Stomach smooth muscle (tissue), 2 donors: ENCODE data around the gene CDY2A.
"Not testable (repeated sequence)": the region's sequence is repeated elsewhere in the genome, so short reads cannot be mapped to it uniquely, and the experiment has no call there.

Experiments used
- H3K27ac ChIP-seq: one replicate; pipeline ENCODE4 v1.7.0; 2013; ENCODE audit warnings: mild to moderate bottlenecking, low read length, inconsistent platforms
- H3K27me3 ChIP-seq, 2 donors: one replicate each; pipeline ENCODE4 v1.7.0; 2013; ENCODE audit warnings: low read length in 2 of 2; ENCODE audit not compliant: insufficient read depth in 2 of 2, control insufficient read depth in 1 of 2
- H3K36me3 ChIP-seq, 2 donors: one replicate each; pipeline ENCODE4 v1.7.0; 2013; ENCODE audit warnings: low read length in 2 of 2; ENCODE audit not compliant: control insufficient read depth in 2 of 2, insufficient read depth in 2 of 2
- H3K4me1 ChIP-seq: one replicate; pipeline ENCODE4 v1.7.0; 2013; ENCODE audit warnings: low read length; ENCODE audit not compliant: control insufficient read depth, insufficient read depth
- H3K4me3 ChIP-seq, 2 donors: one replicate each; pipeline ENCODE4 v1.7.0; 2013; ENCODE audit warnings: low read length in 2 of 2
- H3K9ac ChIP-seq, 2 donors: one replicate each; pipeline ENCODE4 v1.7.0; 2013; ENCODE audit warnings: low read length in 2 of 2, mild to moderate bottlenecking in 1 of 2
- H3K9me3 ChIP-seq, 2 donors: one replicate each; pipeline ENCODE4 v1.7.0; 2013; ENCODE audit warnings: low read length in 2 of 2; ENCODE audit not compliant: control insufficient read depth in 2 of 2
- donor health status: healthy.
- donor health status: Pancreatic carcinoma.

CDY2A gene

DNA sequence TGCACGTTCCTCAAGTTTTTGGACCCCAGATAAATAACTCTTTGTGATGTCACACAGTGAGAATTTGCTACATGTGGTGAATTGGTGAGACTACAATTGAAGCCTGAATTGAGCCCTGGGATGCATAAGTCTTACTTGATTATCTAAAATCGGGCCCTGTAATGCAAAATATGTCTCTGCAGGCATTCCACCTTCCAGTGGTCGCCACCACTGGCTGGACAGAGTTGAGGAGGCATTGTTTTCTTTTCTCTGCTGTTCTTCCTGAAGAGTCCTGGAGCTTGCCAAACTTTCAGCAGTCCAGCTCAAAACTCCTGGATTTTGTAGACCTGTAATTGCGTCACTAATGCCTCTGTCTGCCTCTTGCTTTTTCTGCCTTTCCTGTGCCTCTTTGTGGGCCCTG lies 23.5 kb downstream of the CDY2A start:
- not testable (repeated sequence) for H3K27ac ChIP-seq, H3K36me3 ChIP-seq, H3K27me3 ChIP-seq, H3K4me1 ChIP-seq, H3K9me3 ChIP-seq, H3K9ac ChIP-seq, H3K4me3 ChIP-seq

DNA sequence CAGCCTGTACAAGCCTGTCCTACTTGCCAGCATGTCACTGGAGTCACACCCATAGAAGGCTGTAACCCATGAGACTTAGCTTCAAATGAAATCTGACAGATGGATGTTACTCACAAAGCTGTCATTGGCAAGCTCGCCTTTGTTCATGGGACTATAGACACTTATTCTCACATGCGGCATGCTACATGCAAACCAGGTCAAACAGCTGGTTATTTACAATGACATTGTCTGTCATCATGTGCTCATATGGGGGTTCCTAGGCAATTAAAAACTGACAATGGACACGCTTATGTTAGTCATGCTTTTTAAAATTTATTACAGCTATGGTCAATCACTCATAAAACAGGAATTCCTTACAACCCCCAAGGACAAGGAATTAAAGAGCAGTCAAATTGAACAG lies 30.9 kb downstream of the CDY2A start:
- H3K27ac ChIP-seq, H3K36me3 ChIP-seq, H3K9me3 ChIP-seq, H3K4me1 ChIP-seq, H3K9ac ChIP-seq, H3K4me3 ChIP-seq, H3K27me3 ChIP-seq: not testable (repeated sequence)

GRCh38 chrY:18073464-18073863 lies 47.9 kb downstream of the CDY2A start:
- H3K27ac ChIP-seq, H3K36me3 ChIP-seq, H3K27me3 ChIP-seq, H3K4me3 ChIP-seq, H3K9ac ChIP-seq, H3K9me3 ChIP-seq, H3K4me1 ChIP-seq: not testable (repeated sequence)
